H9 (cell line): ENCODE results near the gene KCNMB4. TPM values are rescaled to one million over a fixed set of nuclear protein-coding genes. Genes with fewer than 3 reads are reported as not detected.

Experiments used
- DNase-seq: peaks from one replicate; pipeline ENCODE4 v3.0.0-alpha.2; 2017
- H2AFZ ChIP-seq: one replicate; pipeline ENCODE4 v1.6.1; 2013; ENCODE audit warnings: mild to moderate bottlenecking, low read length, control low read depth, moderate library complexity
- H2AK5ac ChIP-seq: 2 replicates; pipeline ENCODE4 v1.6.1; 2013; ENCODE audit warnings: low read length, control low read depth, mixed read lengths; ENCODE audit not compliant: insufficient read length
- H2BK120ac ChIP-seq: one replicate; pipeline ENCODE4 v1.6.1; 2013; ENCODE audit warnings: low read depth, mild to moderate bottlenecking, low read length, control low read depth, inconsistent platforms; ENCODE audit not compliant: poor library complexity, severe bottlenecking
- H2BK12ac ChIP-seq: 2 replicates; pipeline ENCODE4 v1.6.1; 2013; ENCODE audit warnings: low read length, control low read depth, mixed read lengths, low read depth; ENCODE audit not compliant: insufficient read length
- H2BK15ac ChIP-seq: 2 replicates; pipeline ENCODE4 v1.6.1; 2013; ENCODE audit warnings: low read depth, low read length, control low read depth
- H2BK20ac ChIP-seq: one replicate; pipeline ENCODE4 v1.6.1; 2013; ENCODE audit warnings: low read depth, mild to moderate bottlenecking, low read length, control low read depth, inconsistent platforms; ENCODE audit not compliant: poor library complexity, severe bottlenecking
- H2BK5ac ChIP-seq: 2 replicates; pipeline ENCODE4 v1.6.1; 2013; ENCODE audit warnings: low read length, control low read depth, mixed read lengths; ENCODE audit not compliant: insufficient read length
- H3K14ac ChIP-seq: 2 replicates; pipeline ENCODE4 v1.6.1; 2013; ENCODE audit warnings: low read length, control low read depth; ENCODE audit not compliant: insufficient read depth
- H3K18ac ChIP-seq: 2 replicates; pipeline ENCODE4 v1.6.1; 2013; ENCODE audit warnings: low read depth, mild to moderate bottlenecking, mixed read lengths, low read length, control low read depth; ENCODE audit not compliant: insufficient read length
- H3K23ac ChIP-seq: 2 replicates; pipeline ENCODE4 v1.6.1; 2013; ENCODE audit warnings: low read length, control low read depth, mixed read lengths, low read depth; ENCODE audit not compliant: insufficient read length
- H3K23me2 ChIP-seq: 2 replicates; pipeline ENCODE4 v1.6.1; 2013; ENCODE audit warnings: low read depth, mild to moderate bottlenecking, mixed read lengths, low read length, control low read depth; ENCODE audit not compliant: insufficient read length, poor library complexity, severe bottlenecking
- H3K27ac ChIP-seq: 2 replicates; pipeline ENCODE4 v1.5.1; 2013; ENCODE audit warnings: low read length, control low read depth, mixed read lengths, low read depth; ENCODE audit not compliant: insufficient read length
- H3K27me3 ChIP-seq: 2 replicates; pipeline ENCODE4 v1.6.1; 2013; ENCODE audit warnings: low read length, control low read depth, inconsistent platforms; ENCODE audit not compliant: insufficient read depth
- H3K4ac ChIP-seq: 2 replicates; pipeline ENCODE4 v1.6.1; 2013; ENCODE audit warnings: low read depth, mild to moderate bottlenecking, control low read depth, inconsistent platforms, low read length, moderate library complexity
- H3K4me1 ChIP-seq: 2 replicates; pipeline ENCODE4 v1.6.1; 2013; ENCODE audit warnings: low read length, control low read depth, inconsistent platforms; ENCODE audit not compliant: insufficient read depth
- H3K4me2 ChIP-seq: 2 replicates; pipeline ENCODE4 v1.6.1; 2013; ENCODE audit warnings: low read length, control low read depth, mixed read lengths; ENCODE audit not compliant: insufficient read length, insufficient read depth
- H3K56ac ChIP-seq: 2 replicates; pipeline ENCODE4 v1.6.1; 2013; ENCODE audit warnings: low read depth, mild to moderate bottlenecking, mixed read lengths, low read length, control low read depth; ENCODE audit not compliant: insufficient read length
- H3K79me1 ChIP-seq: 2 replicates; pipeline ENCODE4 v1.6.1; 2013; ENCODE audit warnings: low read depth, mild to moderate bottlenecking, moderate library complexity, low read length, control low read depth, inconsistent platforms; ENCODE audit not compliant: insufficient read depth, poor library complexity, severe bottlenecking
- H3K79me2 ChIP-seq: 2 replicates; pipeline ENCODE4 v1.6.1; 2013; ENCODE audit warnings: low read length, control low read depth, inconsistent platforms; ENCODE audit not compliant: insufficient read depth
- H3K9ac ChIP-seq: 2 replicates; pipeline ENCODE4 v1.6.1; 2013; ENCODE audit warnings: low read length, control low read depth, mixed read lengths; ENCODE audit not compliant: insufficient read length; ENCODE audit errors: extremely low read depth
- H3K9me3 ChIP-seq: one replicate; pipeline ENCODE4 v1.6.1; 2013; ENCODE audit warnings: low read depth, low read length, inconsistent platforms; ENCODE audit not compliant: control insufficient read depth
- H3T11ph ChIP-seq: one replicate; pipeline ENCODE4 v1.6.1; 2013; ENCODE audit warnings: mild to moderate bottlenecking, low read length, control low read depth, inconsistent platforms
- H4K20me1 ChIP-seq: one replicate; pipeline ENCODE4 v1.6.1; 2013; ENCODE audit not compliant: control insufficient read depth, insufficient read length, insufficient read depth
- H4K5ac ChIP-seq: 2 replicates; pipeline ENCODE4 v1.6.1; 2013; ENCODE audit warnings: low read depth, mild to moderate bottlenecking, mixed read lengths, low read length, control low read depth; ENCODE audit not compliant: insufficient read length
- H4K8ac ChIP-seq: replicated peaks from 2 replicates; pipeline ENCODE4 v1.6.1; 2013; ENCODE audit warnings: low read length, control low read depth, mixed read lengths, low read depth; ENCODE audit not compliant: insufficient read length
- H4K91ac ChIP-seq: 2 replicates; pipeline ENCODE4 v1.6.1; 2013; ENCODE audit warnings: low read depth, mild to moderate bottlenecking, moderate library complexity, mixed read lengths, low read length, control low read depth; ENCODE audit not compliant: insufficient read length
- H3K27ac Mint-ChIP-seq, 3 experiments: 2 replicates in 2 of 3; 3 replicates in 1 of 3; pipeline ENCODE4 v1.8.0; 2020 to 2021; ENCODE audit warnings: mixed read lengths in 3 of 3, mild to moderate bottlenecking in 1 of 3, moderate library complexity in 1 of 3
- H3K27me3 Mint-ChIP-seq: 2 replicates; pipeline ENCODE4 v1.8.0; 2021; ENCODE audit warnings: low read depth, mild to moderate bottlenecking, moderate library complexity, mixed read lengths
- H3K36me3 Mint-ChIP-seq, 3 experiments: 2 replicates in 2 of 3; 3 replicates in 1 of 3; pipeline ENCODE4 v1.8.0; 2020 to 2021; ENCODE audit warnings: low read depth in 3 of 3, mixed read lengths in 3 of 3; ENCODE audit not compliant: insufficient read depth in 1 of 3
- H3K4me1 Mint-ChIP-seq, 2 experiments: 2 replicates each; pipeline ENCODE4 v1.8.0; 2020; ENCODE audit warnings: mixed read lengths in 2 of 2
- H3K4me3 Mint-ChIP-seq, 2 experiments: 2 replicates in 1 of 2; 3 replicates in 1 of 2; pipeline ENCODE4 v1.8.0; 2020 to 2021; ENCODE audit warnings: mild to moderate bottlenecking in 2 of 2, mixed read lengths in 2 of 2, moderate library complexity in 1 of 2
- H3K9me3 Mint-ChIP-seq, 2 experiments: 2 replicates in 1 of 2; 3 replicates in 1 of 2; pipeline ENCODE4 v1.8.0; 2020; ENCODE audit warnings: mild to moderate bottlenecking in 2 of 2, mixed read lengths in 2 of 2, moderate library complexity in 1 of 2
- CTCF ChIP-seq: fragments of 200-600 bp; sonication (generic); conservative IDR thresholded peaks from 3 replicates; pipeline ENCODE4 v1.8.0; 2021; ENCODE audit warnings: antibody characterized with exemption, mild to moderate bottlenecking
- WGBS: extraction: QIAGEN DNeasy Blood & Tissue Kit; methylation state at CpG from one replicate; pipeline ENCODE4 v1.1.7; 2013; ENCODE audit warnings: missing lambda C conversion rate, low lambda C conversion rate, mixed read lengths; ENCODE audit not compliant: insufficient read length; ENCODE audit errors: extremely low coverage; 5-methylcytosine and 5-hydroxymethylcytosine counted together
- total RNA-seq: library from RNA; stranded (reverse); gene quantifications from 2 replicates; pipeline ENCODE4 v1.2.1, GENCODE V29; 2021

Gene KCNMB4
- total RNA-seq, 1 experiment from 2014 or later: 16.2 TPM

GRCh38 chr12:70351076-70351475 is 15.0 kb upstream of the KCNMB4 start:
- no peak overlapping the region for H2BK20ac ChIP-seq
- no peaks in the 10 kb centered on the region for H3K79me1 ChIP-seq
- H3K4me1 ChIP-seq: no peaks in the 10 kb centered on the region
- H3K27me3 ChIP-seq: no peaks in the 10 kb centered on the region
- no peak overlapping the region for H2BK120ac ChIP-seq
- H4K5ac ChIP-seq: no peak overlapping the region
- H3K27ac ChIP-seq: no peak overlapping the region
- no peak overlapping the region for H3K23ac ChIP-seq
- no peaks in the 10 kb centered on the region for H3K79me2 ChIP-seq
- no peak overlapping the region for H2BK15ac ChIP-seq
- no peak overlapping the region for H3K4me2 ChIP-seq
- Mint-ChIP-seq H3K4me1 (no peaks in the 10 kb centered on the region), H3K27me3 (no peaks in the 10 kb centered on the region), H3K4me3 (no peak overlapping the region), H3K36me3 (peaks cover 5 to 34% (median 29%) of the 10 kb centered on the region in 3 experiments; a peak in 6 of 7 replicates), H3K27ac (no peak overlapping the region), H3K9me3 (no peaks in the 10 kb centered on the region)
- TF ChIP-seq CTCF: no peak
- H3K9ac ChIP-seq: no peak overlapping the region
- no peak overlapping the region for H3K18ac ChIP-seq
- no peaks in the 10 kb centered on the region for H3K23me2 ChIP-seq
- H4K8ac ChIP-seq: no peak overlapping the region
- no peak overlapping the region for H3K4ac ChIP-seq
- H4K91ac ChIP-seq: no peak overlapping the region
- no peak overlapping the region for H3T11ph ChIP-seq
- no peak overlapping the region for H2AFZ ChIP-seq
- no peak overlapping the region for H2AK5ac ChIP-seq
- no CpG with 5 or more reads among the region's 2 CpGs for WGBS
- no peak overlapping the region for H2BK12ac ChIP-seq
- no peak for DNase-seq
- H4K20me1 ChIP-seq: no peaks in the 10 kb centered on the region
- no peak overlapping the region for H3K14ac ChIP-seq
- no peak overlapping the region for H3K56ac ChIP-seq
- H3K9me3 ChIP-seq: no peaks in the 10 kb centered on the region
- no peak overlapping the region for H2BK5ac ChIP-seq
